ENCODE results near the gene NEDD4L. TPM values are rescaled to one million over a fixed set of nuclear protein-coding genes. Genes with fewer than 3 reads are reported as not detected.

The NEDD4L gene
- total and polyA plus RNA-seq, 2 donors: 15.1 to 56.9 TPM

DNA sequence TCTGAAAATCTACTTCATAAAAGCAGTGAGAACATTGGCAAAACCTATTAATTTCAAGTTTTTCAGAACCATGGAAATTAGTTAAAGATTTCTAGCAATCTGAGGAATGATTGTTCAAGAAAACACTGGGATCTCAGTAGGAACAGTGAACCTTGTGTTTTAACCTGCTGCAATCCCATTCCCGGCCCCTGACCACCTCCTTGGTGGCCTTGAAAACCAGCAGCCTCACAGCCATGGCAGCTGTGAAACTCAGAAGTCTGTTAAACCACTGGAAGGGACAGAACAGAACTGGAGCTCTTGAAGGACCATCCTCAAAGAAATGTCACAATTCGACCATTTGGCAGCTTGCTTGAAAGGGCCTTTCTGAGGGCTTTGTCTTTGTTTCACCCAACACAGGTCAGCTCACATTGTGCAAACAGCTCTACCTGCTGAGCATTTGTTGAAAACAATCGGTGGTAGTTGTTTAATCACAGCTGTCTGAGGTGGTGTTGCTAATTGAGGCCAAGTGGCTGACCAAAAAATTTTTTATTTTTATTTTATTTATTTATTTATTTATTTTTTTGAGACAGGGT lies 25.8 kb downstream of the NEDD4L start:
- 86% methylated on average over 3 of the region's 3 CpGs for WGBS
- no peak overlapping the region for H3K27ac ChIP-seq (ENCODE audit: low read depth)
- H3K4me3 ChIP-seq (ENCODE audit: low read depth, low read length): no peak overlapping the region
- H3K4me1 ChIP-seq (ENCODE audit: insufficient read depth): no peaks in the 10 kb centered on the region
- no peak for DNase-seq (ENCODE audit: extremely low spot score)
- no peaks in the 10 kb centered on the region for H3K36me3 ChIP-seq (ENCODE audit: insufficient read depth)

- DNase-seq (ENCODE audit: extremely low spot score): no peak
- Histone ChIP-seq H3K4me1 (ENCODE audit: insufficient read depth) (no peaks in the 10 kb centered on the region), H3K27ac (ENCODE audit: low read depth) (no peak overlapping the region), H3K4me3 (ENCODE audit: low read depth, low read length) (no peak overlapping the region), H3K36me3 (ENCODE audit: insufficient read depth) (no peaks in the 10 kb centered on the region)
- 79% methylated on average over 2 of the region's 2 CpGs for WGBS
Observed at GRCh38 chr18:58076052-58076451, 32.0 kb downstream of the NEDD4L start.

GRCh38 chr18:58077329-58077728 lies 33.3 kb downstream of the NEDD4L start:
- H3K27ac ChIP-seq (ENCODE audit: low read depth): no peak overlapping the region
- 73% methylated on average over 9 of the region's 9 CpGs for WGBS
- H3K4me1 ChIP-seq (ENCODE audit: insufficient read depth): no peaks in the 10 kb centered on the region
- DNase-seq (ENCODE audit: extremely low spot score): no peak
- H3K36me3 ChIP-seq (ENCODE audit: insufficient read depth): no peaks in the 10 kb centered on the region
- no peak overlapping the region for H3K4me3 ChIP-seq (ENCODE audit: low read depth, low read length)

GRCh38 chr18:58078889-58079573 lies 35.0 kb downstream of the NEDD4L start:
- no peak overlapping the region for H3K4me3 ChIP-seq (ENCODE audit: low read depth, low read length)
- 92% methylated on average over 11 of the region's 11 CpGs for WGBS
- DNase-seq (ENCODE audit: extremely low spot score): no peak
- H3K4me1 ChIP-seq (ENCODE audit: insufficient read depth): no peaks in the 10 kb centered on the region
- no peak overlapping the region for H3K27ac ChIP-seq (ENCODE audit: low read depth)
- H3K36me3 ChIP-seq (ENCODE audit: insufficient read depth): no peaks in the 10 kb centered on the region

GRCh38 chr18:58080451-58080850 lies 36.4 kb downstream of the NEDD4L start:
- WGBS: 89% methylated on average over 3 of the region's 3 CpGs
- H3K4me3 ChIP-seq (ENCODE audit: low read depth, low read length): no peak overlapping the region
- no peak overlapping the region for H3K27ac ChIP-seq (ENCODE audit: low read depth)
- no peak for DNase-seq (ENCODE audit: extremely low spot score)
- H3K36me3 ChIP-seq (ENCODE audit: insufficient read depth): no peaks in the 10 kb centered on the region
- H3K4me1 ChIP-seq (ENCODE audit: insufficient read depth): no peaks in the 10 kb centered on the region

DNA sequence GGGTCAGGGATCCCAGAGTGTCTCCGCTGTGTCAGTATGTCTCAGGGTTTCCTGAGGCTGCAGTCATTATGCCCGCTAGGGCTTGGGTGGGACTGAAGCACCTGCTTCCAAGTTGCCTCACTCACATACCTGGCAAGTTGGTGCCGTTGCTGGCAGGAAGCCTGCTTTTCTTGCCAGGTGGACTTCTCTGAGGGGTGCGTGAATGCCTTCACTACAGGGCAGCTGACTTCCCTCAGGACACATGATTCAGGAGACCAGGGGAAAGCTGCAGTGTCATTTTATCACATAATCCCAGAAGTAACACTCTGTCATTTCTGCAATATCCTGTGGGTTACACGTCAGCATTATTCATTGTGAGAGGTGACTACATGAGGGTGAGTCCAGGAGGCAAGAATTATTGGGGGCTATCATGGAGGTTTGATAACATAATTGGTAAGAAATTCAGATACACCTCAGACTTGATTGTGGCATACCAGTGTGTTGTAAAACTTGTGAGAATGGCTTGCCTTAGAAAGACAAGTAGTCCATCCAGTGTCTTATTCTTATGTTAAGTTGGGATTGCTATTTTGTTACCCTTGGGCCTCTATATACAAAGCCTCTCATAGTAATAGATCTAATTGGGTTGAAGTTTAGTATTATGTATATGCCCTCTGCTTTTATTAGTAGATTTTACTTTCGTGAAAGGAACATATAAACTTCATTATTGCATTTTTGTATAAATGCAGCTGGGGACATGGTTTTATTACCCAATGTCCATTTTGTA lies 44.1 kb downstream of the NEDD4L start:
- Histone ChIP-seq H3K4me1 (ENCODE audit: insufficient read depth) (no peaks in the 10 kb centered on the region), H3K36me3 (ENCODE audit: insufficient read depth) (no peaks in the 10 kb centered on the region), H3K4me3 (ENCODE audit: low read depth, low read length) (no peak overlapping the region), H3K27ac (ENCODE audit: low read depth) (no peak overlapping the region)
- no peak for DNase-seq (ENCODE audit: extremely low spot score)
- 75% methylated on average over 6 of the region's 6 CpGs for WGBS

DNA sequence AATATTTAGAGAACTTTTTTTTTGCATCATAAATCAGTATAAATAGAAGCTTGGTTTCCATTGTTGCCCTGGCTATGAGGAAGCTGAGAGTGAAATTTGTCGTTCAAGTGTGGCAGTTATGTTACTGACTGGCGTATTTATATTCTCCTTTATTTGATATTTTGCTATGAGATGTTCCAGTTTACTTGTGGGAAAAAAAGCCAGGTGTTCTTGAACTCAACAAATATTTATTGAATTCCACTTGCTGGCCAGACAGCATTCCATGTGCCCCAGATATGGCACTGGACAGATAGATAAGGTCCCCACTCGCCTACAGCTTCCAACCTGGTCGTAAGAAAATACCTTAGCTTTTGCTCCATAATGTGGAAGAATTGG lies 44.7 kb downstream of the NEDD4L start:
- WGBS: 84% methylated on average over 4 of the region's 4 CpGs
- DNase-seq (ENCODE audit: extremely low spot score): no peak
- no peak overlapping the region for H3K27ac ChIP-seq (ENCODE audit: low read depth)
- H3K4me1 ChIP-seq (ENCODE audit: insufficient read depth): no peaks in the 10 kb centered on the region
- no peak overlapping the region for H3K4me3 ChIP-seq (ENCODE audit: low read depth, low read length)
- no peaks in the 10 kb centered on the region for H3K36me3 ChIP-seq (ENCODE audit: insufficient read depth)

DNA sequence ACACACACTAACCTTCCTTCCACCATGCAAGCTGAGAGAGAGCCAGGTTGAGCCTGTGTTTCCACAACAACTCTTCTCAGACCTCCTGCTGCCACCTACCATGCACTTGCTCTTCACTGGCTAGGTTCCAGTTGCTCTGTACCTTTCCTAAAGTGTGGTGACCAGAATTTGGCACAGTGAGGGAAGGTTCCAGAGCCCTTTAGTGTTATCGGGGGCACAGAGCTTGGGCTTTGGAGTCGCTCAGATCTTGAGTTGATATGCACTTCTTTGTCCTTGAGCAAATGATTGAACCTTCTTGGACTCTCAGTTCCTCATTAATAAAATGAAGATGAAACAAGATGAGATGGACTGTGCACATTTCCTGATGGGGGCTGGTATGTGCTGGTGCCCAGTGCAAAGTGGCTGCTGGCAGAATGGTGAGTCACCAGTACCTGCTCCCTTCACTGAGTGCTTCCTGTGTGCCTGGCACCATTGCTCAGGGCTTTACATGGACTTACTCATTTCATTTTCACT lies 47.1 kb downstream of the NEDD4L start:
- DNase-seq (ENCODE audit: extremely low spot score): no peak
- no peak overlapping the region for H3K27ac ChIP-seq (ENCODE audit: low read depth)

GRCh38 chr18:58093311-58093803 lies 49.3 kb downstream of the NEDD4L start:
- Histone ChIP-seq H3K4me3 (ENCODE audit: low read depth, low read length) (no peak overlapping the region), H3K4me1 (ENCODE audit: insufficient read depth) (no peaks in the 10 kb centered on the region), H3K36me3 (ENCODE audit: insufficient read depth) (no peaks in the 10 kb centered on the region), H3K27ac (ENCODE audit: low read depth) (no peak overlapping the region)
- 79% methylated on average over 7 of the region's 7 CpGs for WGBS
- DNase-seq (ENCODE audit: extremely low spot score): no peak

More for the DNA sequence above, 47.1 kb downstream of the NEDD4L start:
- Histone ChIP-seq H3K4me3 (ENCODE audit: low read depth, low read length) (no peak overlapping the region), H3K4me1 (ENCODE audit: insufficient read depth) (no peaks in the 10 kb centered on the region), H3K36me3 (ENCODE audit: insufficient read depth) (no peaks in the 10 kb centered on the region)
- WGBS: 94% methylated on average over 2 of the region's 2 CpGs

DNA sequence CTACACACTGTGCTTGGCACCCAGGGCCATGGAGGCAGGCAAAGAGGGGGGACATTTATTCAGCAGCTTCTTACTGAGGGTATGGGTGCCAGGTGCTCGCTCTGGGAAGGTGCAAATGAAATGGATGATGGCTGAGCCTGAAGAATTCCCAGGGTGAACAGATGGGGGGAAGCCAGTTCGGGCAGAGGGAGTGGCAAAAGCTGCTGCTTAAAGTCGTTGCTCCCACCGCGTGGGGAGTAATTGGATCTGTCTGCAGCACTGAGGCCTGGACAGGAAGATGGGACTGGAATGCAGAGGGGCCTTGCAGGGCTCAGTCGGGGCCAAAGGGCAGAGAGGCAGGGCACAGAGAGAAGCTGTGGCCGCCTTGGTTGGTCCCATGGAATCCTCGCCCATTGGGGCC lies 51.2 kb downstream of the NEDD4L start:
- Histone ChIP-seq H3K4me3 (ENCODE audit: low read depth, low read length) (no peak overlapping the region), H3K4me1 (ENCODE audit: insufficient read depth) (no peaks in the 10 kb centered on the region), H3K36me3 (ENCODE audit: insufficient read depth) (no peaks in the 10 kb centered on the region), H3K27ac (ENCODE audit: low read depth) (no peak overlapping the region)
- WGBS: 81% methylated on average over 8 of the region's 8 CpGs
- DNase-seq (ENCODE audit: extremely low spot score): no peak

DNA sequence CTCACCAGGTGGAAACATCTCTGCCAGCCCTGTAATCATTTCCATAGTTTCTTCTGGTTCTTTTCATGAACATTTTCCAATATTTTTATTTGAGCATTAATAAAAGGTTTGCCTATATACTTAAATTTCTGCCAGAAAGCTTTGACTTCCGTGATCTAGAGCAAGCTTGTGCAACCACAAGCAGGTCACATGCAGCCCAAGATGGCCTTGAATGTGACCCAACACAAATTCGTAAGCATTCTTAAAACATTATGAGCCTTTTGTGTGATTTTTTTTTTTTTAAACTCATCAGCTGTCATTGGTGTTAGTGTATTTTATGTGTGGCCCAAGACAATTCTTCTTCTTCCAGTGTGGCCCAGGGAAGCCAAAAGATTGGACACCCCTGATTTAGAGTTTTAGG lies 51.6 kb downstream of the NEDD4L start:
- DNase-seq (ENCODE audit: extremely low spot score): no peak
- Histone ChIP-seq H3K27ac (ENCODE audit: low read depth) (no peak overlapping the region), H3K36me3 (ENCODE audit: insufficient read depth) (no peaks in the 10 kb centered on the region), H3K4me3 (ENCODE audit: low read depth, low read length) (no peak overlapping the region), H3K4me1 (ENCODE audit: insufficient read depth) (no peaks in the 10 kb centered on the region)
- WGBS: 46% methylated on average over 2 of the region's 2 CpGs

DNA sequence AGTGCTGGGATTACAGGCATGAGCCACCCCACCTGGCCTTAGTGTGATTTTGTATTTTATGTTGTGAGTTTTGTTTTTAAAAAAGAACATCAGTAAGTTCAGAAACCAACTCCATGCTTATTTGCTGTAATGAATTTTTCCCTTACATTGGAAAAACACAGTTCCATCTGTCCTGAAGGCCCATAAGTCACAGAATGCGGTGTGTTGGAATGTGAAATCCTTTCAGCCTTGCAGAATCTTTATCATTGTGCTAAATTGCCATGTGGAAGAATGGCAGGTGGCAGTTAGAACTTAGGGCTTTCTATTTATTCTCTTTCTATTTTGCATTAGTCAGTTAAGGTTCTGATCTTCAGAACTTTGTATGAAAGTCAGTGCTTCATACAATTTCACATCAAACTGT lies 52.6 kb downstream of the NEDD4L start:
- Histone ChIP-seq H3K36me3 (ENCODE audit: insufficient read depth) (no peaks in the 10 kb centered on the region), H3K27ac (ENCODE audit: low read depth) (no peak overlapping the region), H3K4me1 (ENCODE audit: insufficient read depth) (no peaks in the 10 kb centered on the region), H3K4me3 (ENCODE audit: low read depth, low read length) (no peak overlapping the region)
- DNase-seq (ENCODE audit: extremely low spot score): no peak
- 83% methylated on average over 1 of the region's 1 CpG for WGBS

DNA sequence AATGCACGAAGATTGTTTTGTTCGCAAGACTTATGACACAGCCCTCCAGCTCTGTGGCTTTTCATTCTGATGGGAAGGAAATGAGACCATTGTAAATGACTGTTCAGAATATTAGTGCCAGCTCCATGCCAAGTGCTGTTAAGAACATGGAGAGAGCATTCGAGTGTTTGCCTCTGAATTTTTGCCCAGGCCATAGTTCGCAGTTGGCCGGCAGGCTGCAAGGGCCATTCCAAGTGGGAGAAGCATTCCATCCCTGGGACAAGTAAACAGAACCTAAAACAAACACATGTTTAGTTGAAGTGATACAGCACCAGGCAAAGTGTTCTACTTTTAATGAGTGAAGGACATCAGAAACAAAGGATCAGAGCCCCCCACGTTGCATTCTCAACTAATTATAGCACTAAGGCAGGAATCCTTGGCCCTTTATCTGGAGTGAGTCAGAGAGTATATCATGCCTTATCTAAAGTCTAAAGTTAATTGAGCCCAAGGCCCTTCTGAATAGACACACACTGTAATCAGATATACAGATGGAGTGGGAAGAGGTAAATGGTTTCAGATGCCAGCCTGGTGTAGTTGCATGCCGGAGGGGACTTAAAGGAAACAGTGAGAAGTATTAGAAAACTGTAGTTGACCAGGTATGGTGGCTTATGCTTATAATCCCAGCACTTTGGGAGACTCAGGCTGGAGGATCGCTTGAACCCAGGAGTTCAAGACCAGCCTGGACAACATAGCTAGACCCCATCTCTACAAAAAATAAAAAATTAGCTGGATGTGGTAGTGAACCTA lies 53.3 kb downstream of the NEDD4L start:
- Histone ChIP-seq H3K4me1 (ENCODE audit: insufficient read depth) (no peaks in the 10 kb centered on the region), H3K36me3 (ENCODE audit: insufficient read depth) (no peaks in the 10 kb centered on the region), H3K4me3 (ENCODE audit: low read depth, low read length) (no peak overlapping the region), H3K27ac (ENCODE audit: low read depth) (no peak overlapping the region)
- WGBS: 56% methylated on average over 8 of the region's 8 CpGs
- no peak for DNase-seq (ENCODE audit: extremely low spot score)
